ENCODE results near the gene CAV1.

- TF ChIP-seq, protein P1, sequence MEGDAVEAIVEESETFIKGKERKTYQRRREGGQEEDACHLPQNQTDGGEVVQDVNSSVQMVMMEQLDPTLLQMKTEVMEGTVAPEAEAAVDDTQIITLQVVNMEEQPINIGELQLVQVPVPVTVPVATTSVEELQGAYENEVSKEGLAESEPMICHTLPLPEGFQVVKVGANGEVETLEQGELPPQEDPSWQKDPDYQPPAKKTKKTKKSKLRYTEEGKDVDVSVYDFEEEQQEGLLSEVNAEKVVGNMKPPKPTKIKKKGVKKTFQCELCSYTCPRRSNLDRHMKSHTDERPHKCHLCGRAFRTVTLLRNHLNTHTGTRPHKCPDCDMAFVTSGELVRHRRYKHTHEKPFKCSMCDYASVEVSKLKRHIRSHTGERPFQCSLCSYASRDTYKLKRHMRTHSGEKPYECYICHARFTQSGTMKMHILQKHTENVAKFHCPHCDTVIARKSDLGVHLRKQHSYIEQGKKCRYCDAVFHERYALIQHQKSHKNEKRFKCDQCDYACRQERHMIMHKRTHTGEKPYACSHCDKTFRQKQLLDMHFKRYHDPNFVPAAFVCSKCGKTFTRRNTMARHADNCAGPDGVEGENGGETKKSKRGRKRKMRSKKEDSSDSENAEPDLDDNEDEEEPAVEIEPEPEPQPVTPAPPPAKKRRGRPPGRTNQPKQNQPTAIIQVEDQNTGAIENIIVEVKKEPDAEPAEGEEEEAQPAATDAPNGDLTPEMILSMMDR (conservative IDR thresholded peaks at IDR 0.05; ENCODE audit: low read length): peak; percentile 48
- no peak for TF ChIP-seq EZH2phosphoT487 (IDR thresholded peaks at IDR 0.05; ENCODE audit: borderline replicate concordance)
Measured at GRCh38 chr7:116525913-116526861, 1.4 kb downstream of the CAV1 start.
